HEK293T (cell line): ENCODE data around the gene ADGRB3.

Source experiments
- BHLHE40 ChIP-seq: fragments of 450-650 bp; IDR thresholded peaks from 2 replicates; pipeline ENCODE4 v1.6.1; 2016; ENCODE audit warnings: mild to moderate bottlenecking, moderate library complexity, borderline replicate concordance
- CTBP1 ChIP-seq: fragments of 450-650 bp; IDR thresholded peaks from 2 replicates; pipeline ENCODE4 v1.6.1; 2016; ENCODE audit warnings: borderline replicate concordance
- ELF4 ChIP-seq: fragments of 450-650 bp; IDR thresholded peaks from 2 replicates; pipeline ENCODE4 v1.6.1; 2017; ENCODE audit warnings: antibody characterized with exemption
- FOXA1 ChIP-seq: fragments of 450-650 bp; IDR thresholded peaks from 2 replicates; pipeline ENCODE4 v1.6.1; 2016; ENCODE audit warnings: mild to moderate bottlenecking
- FOXM1 ChIP-seq: fragments of 450-650 bp; IDR thresholded peaks from 2 replicates; pipeline ENCODE4 v1.6.1; 2017; ENCODE audit warnings: mild to moderate bottlenecking, borderline replicate concordance
- LEF1 ChIP-seq: fragments of 450-650 bp; IDR thresholded peaks from 2 replicates; pipeline ENCODE4 v1.6.1; 2017; ENCODE audit warnings: mild to moderate bottlenecking, borderline replicate concordance
- NFRKB ChIP-seq: fragments of 450-650 bp; IDR thresholded peaks from 2 replicates; pipeline ENCODE4 v1.6.1; 2016; ENCODE audit warnings: mild to moderate bottlenecking, moderate library complexity
- PKNOX1 ChIP-seq: fragments of 450-650 bp; IDR thresholded peaks from 2 replicates; pipeline ENCODE4 v1.6.1; 2016
- SP1 ChIP-seq: fragments of 450-650 bp; IDR thresholded peaks from 2 replicates; pipeline ENCODE4 v1.6.1; 2017
- TARDBP ChIP-seq: fragments of 450-650 bp; IDR thresholded peaks from 2 replicates; pipeline ENCODE4 v1.6.1; 2016

GRCh38 chr6:69265090-69265489 lies 630.0 kb downstream of the ADGRB3 start:
- TF ChIP-seq FOXM1, result no peak
- TF ChIP-seq TARDBP, result no peak
- no peak for TF ChIP-seq CTBP1
- no peak for TF ChIP-seq BHLHE40
- TF ChIP-seq NFRKB, result no peak
- TF ChIP-seq SP1, result no peak
- no peak for TF ChIP-seq PKNOX1
- no peak for TF ChIP-seq FOXA1
- no peak for TF ChIP-seq LEF1
- TF ChIP-seq ELF4, result no peak
